NCI-H146 treated with DMSO at 0.1 percent for 48 hours (cell line): Measurements from ENCODE around the gene ARHGEF40.
A peak's percentile ranks its signal among the peaks of the same experiment; 100 is the strongest.

ENCODE experiments used
- DNase-seq: peaks from one replicate; lab custom pipeline; 2025; ENCODE audit not compliant: unreplicated experiment; lab: John Stamatoyannopoulos, UW

The ARHGEF40 gene

GRCh38 chr14:21070083-21070609, at the start of gene ARHGEF40:
TSS of gene ARHGEF40 (plus strand) at chr14:21070304. CDS start at chr14:21070397, 93 bp downstream.
- DNase-seq: no peak

- DNase-seq: no peak
Measured at GRCh38 chr14:21020977-21021545, 49.0 kb upstream of the ARHGEF40 start.

- DNase-seq: no peak
Measured at GRCh38 chr14:21022686-21023085, 47.4 kb upstream of the ARHGEF40 start.

DNA sequence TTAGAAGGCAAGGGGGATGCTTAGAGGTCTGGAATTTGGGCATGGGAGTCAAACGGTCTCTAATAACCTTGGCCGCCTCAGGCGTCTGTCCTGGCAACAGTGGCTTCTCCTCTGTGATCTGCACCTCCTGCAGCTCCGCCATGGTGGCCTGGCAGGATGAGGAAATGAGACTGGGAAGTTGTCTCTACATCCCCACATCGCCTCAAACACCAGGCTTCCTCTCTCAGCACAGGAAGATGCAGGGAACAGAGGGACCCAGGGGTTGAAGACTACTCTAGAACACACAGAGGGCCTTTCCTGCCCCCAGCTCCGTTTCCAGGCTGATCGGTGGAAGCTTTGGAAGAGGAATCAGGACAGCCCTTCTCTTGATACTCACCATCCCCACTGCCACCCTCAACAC, 46.9 kb upstream of the ARHGEF40 start:
- no peak for DNase-seq

GRCh38 chr14:21023817-21024584, 46.1 kb upstream of the ARHGEF40 start:
- no peak for DNase-seq

DNA sequence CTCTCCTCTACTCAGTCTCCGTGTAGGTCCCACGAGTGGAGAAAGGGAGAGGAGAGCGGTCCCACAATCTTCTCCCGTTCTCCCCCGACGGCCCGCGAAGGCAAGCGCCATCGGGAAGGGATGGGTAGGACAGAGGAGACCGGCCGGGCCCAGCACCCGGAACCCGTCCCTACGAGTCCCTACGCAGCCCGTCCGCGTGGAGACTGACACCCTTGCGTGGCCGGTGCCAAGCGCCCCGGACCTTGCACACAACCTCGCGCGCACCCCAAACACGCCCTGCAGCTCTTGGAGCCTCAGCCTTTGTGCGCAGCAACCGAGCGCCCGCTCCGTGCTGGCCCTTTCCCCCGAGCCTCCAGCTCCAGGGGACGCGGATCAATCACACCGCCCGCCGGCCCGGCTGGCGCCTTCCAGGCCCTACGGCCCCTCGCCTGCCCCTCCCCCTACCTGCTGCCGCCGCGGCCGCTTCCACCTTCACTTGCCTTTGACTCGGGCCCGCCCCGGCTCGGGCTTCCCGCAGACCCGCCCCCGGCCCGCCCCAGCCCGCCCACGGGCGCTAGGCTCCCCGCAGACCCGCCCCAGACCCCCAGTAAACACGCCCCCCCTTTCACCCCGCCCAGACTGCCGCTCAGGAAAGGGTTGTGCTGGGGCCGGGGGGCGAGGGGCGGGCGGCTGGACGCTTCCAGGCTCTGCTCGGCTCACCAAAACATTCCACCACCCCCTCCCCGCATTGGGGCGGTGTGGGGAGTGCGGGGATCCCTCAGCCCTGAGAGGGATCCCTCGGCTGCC, 45.3 kb upstream of the ARHGEF40 start, which contains the start of gene NDRG2:
Gene NDRG2, minus strand, starts transcription at position 477 of the 786 bp plus-strand sequence. CDS start 1,746 bp downstream, outside the sequence.
- peak; percentile 8 for DNase-seq

DNA sequence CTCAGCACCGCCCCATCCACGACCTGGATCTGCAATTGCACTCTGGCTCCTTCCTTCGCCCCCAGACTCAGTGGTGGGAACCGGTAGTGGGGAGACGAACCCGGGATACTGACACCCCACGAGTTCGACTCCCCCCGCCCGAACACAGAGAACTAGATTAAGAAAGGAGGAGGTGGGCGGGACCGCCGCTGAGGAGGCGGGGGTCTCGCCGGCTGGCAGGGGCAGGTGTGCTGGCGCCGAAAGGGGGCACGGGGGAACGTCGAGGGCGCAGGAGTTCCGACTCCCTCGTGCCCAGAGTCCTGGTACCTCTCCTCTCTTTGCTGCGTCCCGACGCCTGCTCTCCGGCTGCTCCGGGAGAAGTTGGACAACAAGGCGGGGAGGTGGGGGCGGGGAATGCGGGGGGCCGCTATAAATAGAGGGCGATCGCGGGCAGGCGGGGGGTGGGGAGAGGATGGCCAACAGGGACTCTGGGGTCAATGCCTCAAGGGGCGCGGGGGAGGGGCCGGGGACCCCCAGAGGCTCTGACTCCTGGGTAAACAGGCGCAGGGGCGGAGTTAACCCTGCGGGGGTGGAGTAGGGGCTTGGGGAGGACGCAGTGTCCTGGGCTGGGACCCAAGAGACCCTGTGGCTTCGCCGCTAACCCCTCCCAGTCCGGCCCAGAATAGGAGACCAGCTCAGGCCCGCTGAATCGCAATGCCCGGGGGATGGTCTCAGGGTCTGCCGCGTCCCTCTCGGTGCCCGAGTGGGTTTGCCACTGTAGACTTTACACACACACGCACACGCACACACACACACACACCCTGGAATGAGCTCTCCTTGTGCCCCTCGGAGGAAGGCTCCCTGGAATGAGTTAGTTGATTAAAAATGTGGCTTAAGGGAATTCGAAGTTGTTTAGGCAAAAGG, 44.5 kb upstream of the ARHGEF40 start:
- no peak for DNase-seq

DNA sequence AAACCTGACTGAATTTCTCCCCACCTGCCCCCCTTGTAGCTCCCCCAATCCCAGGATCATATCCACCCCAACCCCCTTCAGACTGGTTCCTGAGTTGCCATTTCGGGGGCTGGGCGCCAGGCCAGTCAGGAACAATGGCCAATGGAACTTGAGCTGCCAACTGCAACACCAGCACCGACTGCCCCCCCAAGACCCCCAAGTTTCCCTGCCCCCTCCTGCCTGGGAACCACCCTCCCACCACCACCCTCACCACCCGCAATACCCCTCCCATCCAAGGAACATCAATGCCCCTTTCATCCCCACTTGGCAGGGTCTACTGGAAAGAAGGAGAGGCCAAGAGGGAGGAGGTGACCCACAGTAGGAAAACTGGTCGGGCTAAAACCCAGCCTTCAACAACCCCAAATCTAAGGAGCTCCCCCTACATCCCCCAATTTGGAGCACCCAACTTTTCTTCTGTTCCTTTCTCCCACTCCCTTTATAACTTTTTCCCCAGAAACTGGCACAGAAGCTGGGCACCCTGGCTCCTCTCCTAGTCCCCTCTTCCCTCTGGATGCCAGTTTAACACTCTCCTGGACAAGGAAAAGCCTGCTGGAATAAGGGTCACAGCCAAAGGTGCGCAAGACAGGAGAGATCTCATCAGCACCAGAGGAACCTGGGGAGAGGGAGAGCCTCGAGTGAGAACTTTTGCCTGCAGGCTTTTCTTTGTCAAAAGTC, 43.7 kb upstream of the ARHGEF40 start:
- no peak for DNase-seq

- DNase-seq: no peak
Measured at GRCh38 chr14:21026988-21027315, 43.2 kb upstream of the ARHGEF40 start.

DNA sequence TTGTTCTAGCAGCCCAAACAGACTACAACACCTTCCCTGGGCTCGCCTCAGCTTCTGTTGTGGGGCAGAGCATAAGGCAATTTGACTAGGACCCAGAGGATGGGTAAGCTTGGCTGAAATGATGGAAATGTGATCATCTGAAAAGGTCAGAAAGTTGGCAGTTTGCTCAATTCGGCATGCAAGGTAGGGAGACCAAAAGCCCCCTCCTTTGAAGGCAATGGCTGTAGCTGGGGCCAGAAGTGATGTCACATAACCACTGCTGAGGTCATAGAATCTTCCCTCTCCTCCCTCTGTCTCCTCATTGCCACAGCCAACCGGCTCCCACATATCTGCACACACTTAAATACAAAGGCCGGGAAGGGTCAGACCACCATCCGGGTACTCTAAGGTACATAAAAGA, 40.2 kb upstream of the ARHGEF40 start, which contains the start of gene TPPP2:
Gene TPPP2, plus strand, starts transcription at position 301 of the 400 bp plus-strand sequence. CDS start 365 bp downstream, outside the sequence.
- DNase-seq: no peak

DNA sequence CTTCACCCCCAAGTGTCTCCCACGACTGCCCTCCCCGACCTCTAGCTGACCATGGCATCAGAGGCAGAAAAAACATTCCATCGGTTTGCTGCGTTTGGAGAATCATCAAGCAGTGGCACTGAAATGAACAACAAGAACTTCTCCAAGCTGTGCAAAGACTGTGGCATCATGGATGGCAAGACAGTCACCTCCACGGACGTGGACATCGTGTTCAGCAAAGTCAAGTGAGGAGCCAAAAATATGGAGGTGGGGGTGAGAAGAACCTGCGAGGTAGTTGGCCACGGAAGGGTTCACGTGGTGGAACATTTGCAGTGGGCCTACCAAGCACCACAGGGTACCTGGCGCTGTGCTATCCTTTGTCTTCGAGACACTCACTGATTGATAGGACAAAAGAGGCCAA, 39.6 kb upstream of the ARHGEF40 start:
- no peak for DNase-seq

GRCh38 chr14:21032326-21033132, 37.6 kb upstream of the ARHGEF40 start:
- no peak for DNase-seq

GRCh38 chr14:21033133-21033698, 36.9 kb upstream of the ARHGEF40 start:
- no peak for DNase-seq

- DNase-seq: no peak
Measured at GRCh38 chr14:21034707-21035106, 35.4 kb upstream of the ARHGEF40 start, which contains the start of gene RNASE13. TSS of gene RNASE13 (minus strand) at chr14:21034807. CDS start at chr14:21034288, 519 bp downstream.

DNA sequence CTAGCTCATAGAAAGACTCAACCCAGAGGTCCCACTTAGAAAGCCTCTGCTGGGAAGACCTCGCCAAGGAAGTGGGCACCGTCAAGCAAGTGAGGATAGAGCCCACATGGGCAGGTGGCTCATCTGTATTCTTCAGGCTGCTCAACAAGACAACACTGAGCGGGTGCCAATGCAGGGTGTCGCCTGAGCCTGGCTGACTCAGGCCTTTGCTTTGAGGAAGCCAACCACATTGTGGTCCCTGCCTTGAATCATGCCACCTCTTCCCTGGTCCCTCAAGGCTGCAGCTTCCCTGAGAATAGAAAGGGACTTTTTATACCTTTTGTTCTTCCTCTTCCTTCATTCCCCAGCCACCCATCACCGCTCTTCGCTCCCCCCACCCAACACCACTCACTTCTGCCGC, 33.4 kb upstream of the ARHGEF40 start:
- DNase-seq: no peak

- DNase-seq: no peak
Measured at GRCh38 chr14:21037156-21037555, 32.9 kb upstream of the ARHGEF40 start.

- DNase-seq: no peak
Measured at GRCh38 chr14:21038441-21039422, 31.4 kb upstream of the ARHGEF40 start.
